ENCODE data around the gene TRIP12.
"Not testable (repeated sequence)": the region's sequence is repeated elsewhere in the genome, so short reads cannot be mapped to it uniquely, and the experiment has no call there.

Gene TRIP12

DNA sequence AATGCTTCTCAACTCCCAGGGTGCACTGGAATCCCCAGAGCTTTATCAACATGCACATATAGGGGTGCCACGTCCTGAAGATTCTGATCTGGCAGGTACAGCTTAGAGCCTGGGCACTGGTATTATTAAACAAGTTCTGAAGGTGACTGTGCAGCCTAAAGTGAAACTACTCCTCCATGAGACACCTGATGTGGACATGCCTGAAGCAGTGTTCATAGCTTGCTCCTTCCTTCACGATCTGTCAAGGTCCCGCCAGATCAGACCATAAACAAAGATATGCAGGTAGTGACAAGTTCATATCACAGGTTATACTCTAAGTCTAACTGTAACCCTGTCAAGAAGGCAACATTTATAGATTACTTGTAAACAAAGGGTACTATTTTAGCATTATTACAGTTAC is 142.2 kb downstream of the TRIP12 start:
- TF ChIP-seq, protein P1, sequence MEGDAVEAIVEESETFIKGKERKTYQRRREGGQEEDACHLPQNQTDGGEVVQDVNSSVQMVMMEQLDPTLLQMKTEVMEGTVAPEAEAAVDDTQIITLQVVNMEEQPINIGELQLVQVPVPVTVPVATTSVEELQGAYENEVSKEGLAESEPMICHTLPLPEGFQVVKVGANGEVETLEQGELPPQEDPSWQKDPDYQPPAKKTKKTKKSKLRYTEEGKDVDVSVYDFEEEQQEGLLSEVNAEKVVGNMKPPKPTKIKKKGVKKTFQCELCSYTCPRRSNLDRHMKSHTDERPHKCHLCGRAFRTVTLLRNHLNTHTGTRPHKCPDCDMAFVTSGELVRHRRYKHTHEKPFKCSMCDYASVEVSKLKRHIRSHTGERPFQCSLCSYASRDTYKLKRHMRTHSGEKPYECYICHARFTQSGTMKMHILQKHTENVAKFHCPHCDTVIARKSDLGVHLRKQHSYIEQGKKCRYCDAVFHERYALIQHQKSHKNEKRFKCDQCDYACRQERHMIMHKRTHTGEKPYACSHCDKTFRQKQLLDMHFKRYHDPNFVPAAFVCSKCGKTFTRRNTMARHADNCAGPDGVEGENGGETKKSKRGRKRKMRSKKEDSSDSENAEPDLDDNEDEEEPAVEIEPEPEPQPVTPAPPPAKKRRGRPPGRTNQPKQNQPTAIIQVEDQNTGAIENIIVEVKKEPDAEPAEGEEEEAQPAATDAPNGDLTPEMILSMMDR (conservative IDR thresholded peaks at IDR 0.05), result no peak
- H3K27ac ChIP-seq, result no peak overlapping the region

DNA sequence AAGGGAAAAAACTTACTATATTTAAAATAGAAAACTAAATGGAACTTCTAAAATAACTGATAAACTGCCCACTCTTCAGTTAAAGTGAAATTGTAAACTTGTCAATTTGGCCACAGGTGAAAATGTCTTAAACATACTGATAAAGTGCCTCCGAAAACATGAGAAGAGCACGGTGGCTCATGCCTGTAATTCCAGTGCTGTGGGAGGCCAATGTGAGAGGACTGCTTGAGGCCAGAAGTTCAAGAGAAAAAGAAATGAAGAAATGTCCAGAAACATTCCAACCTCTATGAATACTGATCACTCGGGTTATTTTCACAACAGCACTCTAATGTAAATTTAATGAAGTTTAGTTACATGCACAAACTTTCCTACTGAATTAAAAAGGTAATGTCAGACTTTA is 144.1 kb downstream of the TRIP12 start:
- TF ChIP-seq, protein P1 (conservative IDR thresholded peaks at IDR 0.05), result no peak
- H3K27ac ChIP-seq, result no peak overlapping the region

DNA sequence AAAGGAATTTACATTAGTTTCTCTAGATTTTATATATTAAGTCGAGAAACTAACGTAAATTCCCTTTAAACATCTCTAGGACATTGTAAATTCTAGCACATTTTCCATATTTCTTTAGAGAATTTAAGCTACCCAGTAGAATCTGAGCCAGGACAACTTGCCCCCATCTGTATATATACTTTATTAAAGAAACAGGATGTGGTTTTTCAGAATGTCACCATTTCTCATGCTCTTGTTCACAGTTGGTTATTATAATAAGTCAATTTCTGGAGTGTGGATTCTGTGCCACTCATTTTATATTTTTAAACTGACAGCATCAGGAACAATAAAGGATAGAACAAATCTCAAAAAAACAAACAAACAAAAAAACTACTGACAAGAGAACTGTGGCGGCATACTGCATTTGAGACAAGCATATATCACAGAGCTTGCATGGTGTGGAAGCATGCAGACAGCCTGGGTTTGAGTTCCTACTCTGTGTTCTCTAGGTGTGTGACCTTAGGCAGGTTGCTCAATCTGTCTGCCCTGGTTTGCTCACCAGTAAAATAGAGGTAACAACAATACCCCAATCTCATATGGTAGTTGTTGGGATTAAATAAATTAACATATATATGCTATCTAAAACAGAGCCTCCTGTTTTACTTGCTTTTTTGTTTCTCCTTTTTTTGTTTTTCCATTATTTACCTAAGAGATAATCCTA is 146.0 kb downstream of the TRIP12 start:
- TF ChIP-seq, protein P1 (conservative IDR thresholded peaks at IDR 0.05), result no peak
- no peak overlapping the region for H3K27ac ChIP-seq

DNA sequence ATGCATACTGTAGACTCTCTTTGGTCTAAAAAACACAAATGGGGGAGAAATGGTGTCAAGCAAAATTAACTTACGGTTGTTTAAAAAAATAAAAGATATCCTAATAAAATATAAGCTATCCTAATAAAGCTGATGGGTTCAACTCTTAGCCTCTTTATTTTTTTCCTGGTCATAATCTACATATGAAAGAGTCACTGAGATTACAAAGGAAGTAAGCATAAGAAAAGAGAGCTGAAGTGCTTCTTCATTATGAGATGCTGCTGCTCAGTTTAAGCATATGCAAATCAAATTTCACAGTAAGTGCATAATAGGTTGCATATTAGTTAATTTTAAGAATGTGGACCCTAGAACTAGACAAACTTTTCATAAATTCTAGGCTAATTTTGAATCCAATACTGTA is 147.6 kb downstream of the TRIP12 start:
- TF ChIP-seq, protein P1 (conservative IDR thresholded peaks at IDR 0.05), result no peak
- no peak overlapping the region for H3K27ac ChIP-seq

DNA sequence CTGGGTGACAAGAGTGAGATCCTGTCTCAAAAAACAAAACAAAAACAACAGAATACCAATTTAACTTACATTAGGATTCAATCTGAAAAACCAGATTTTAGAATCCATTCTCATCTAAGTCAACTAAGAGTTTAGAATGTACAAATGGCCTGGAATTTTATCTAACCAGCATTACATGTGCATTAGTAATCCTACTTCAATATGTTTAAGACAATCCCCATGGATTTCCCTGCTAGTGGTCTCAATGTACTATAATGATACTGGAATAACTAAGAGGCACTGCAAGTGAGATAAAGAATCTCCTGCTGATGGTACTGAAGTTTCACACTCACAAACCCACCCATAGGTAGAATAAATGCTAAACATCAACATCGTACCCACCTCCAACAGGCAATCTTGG is 153.6 kb downstream of the TRIP12 start:
- no peak overlapping the region for H3K27ac ChIP-seq
- TF ChIP-seq, protein P1 (conservative IDR thresholded peaks at IDR 0.05), result no peak

DNA sequence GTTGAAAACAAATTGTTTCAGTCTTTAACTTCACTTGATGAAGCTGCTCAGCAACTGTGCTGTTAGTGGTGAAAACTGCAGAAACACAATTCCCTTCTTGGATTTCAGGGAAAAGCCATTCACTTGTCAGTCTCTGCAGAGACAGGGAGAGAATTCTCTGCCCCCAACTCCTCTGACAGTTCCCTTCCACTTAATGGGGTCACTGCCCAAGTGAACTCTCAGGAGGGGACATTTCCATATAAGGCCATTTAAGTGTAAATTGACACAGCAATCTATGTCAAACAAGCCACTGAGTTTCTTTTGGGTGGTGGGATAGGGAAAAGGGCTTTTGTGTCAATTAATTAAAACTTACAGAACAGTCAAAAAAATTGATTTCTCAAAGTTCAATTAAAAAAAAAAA is 156.1 kb downstream of the TRIP12 start:
- H3K27ac ChIP-seq, result no peak overlapping the region
- TF ChIP-seq, protein P1 (conservative IDR thresholded peaks at IDR 0.05), result no peak

DNA sequence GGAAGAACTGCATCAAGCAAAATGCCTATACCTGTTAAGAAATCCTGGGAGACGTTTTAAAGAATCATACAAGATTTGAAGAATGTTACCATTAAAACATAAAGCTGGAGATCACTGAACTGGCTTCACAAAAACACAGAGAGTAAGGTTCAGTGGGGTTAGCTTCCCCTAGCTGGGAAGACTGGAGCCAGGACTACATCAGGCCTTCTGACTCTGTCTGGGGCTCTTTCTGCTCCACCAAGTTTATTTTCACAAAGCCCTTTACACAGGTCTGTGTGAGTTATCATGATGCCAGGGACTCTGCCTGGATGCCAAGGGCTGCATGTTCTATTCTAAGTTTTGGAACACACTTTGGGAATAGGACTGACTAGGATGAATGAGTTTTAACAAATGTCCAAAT is 160.1 kb downstream of the TRIP12 start:
- TF ChIP-seq, protein P1 (conservative IDR thresholded peaks at IDR 0.05), result no peak
- no peak overlapping the region for H3K27ac ChIP-seq

DNA sequence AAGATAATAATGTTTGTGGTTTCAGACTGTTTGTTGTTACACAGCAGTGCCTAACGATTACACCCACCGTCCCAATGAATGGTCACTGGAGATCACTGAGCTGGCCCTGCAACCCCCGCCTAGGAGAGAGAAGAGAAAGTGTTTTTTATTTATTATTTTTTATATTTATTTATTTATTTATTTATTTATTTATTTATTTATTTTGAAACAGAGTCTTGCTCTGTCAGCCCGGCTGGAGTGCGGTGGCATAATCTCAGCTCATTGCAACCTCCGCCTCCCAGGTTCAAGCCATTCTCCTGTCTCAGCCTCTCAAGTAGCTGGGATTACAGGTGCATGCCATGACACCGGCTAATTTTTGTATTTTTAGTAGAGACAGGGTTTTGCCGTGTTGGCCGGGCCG is 164.3 kb downstream of the TRIP12 start:
- not testable (repeated sequence) for H3K27ac ChIP-seq

Measured in VCaP (cell line).